DND-41 (cell line): ENCODE results near the gene ABCG1.

Source experiments
- CTCF ChIP-seq: IDR thresholded peaks from 2 replicates; pipeline ENCODE4 v1.5.1; 2012; ENCODE audit warnings: borderline replicate concordance, low read length, moderate library complexity, mild to moderate bottlenecking; ENCODE audit not compliant: poor library complexity, severe bottlenecking; ENCODE audit errors: extremely low read depth
- EZH2 ChIP-seq: IDR thresholded peaks from 3 replicates; pipeline ENCODE4 v1.6.1; 2012; ENCODE audit warnings: borderline replicate concordance, low read depth, mild to moderate bottlenecking, moderate library complexity, low read length, inconsistent platforms; ENCODE audit not compliant: severe bottlenecking

GRCh38 chr21:42225571-42226155 is 6.7 kb downstream of the ABCG1 start:
- TF ChIP-seq CTCF (no peak), EZH2 (no peak)
